ENCODE data around the gene MBTPS1. TPM values are rescaled to one million over a fixed set of nuclear protein-coding genes. Genes with fewer than 3 reads are reported as not detected.

MBTPS1 gene
- total and polyA plus RNA-seq, 5 donors, result 59.3 to 112 (median 97.4) TPM

- no peaks in the 10 kb centered on the region for H3K27me3 ChIP-seq (ENCODE audit: control insufficient read depth, insufficient read depth)
- H3K4me3 ChIP-seq (ENCODE audit: low read length), result peak within 1 kb of the TSS; percentile 96
- H3K27ac ChIP-seq (ENCODE audit: low read length), result peak within 1 kb of the TSS; percentile 53
- intact Hi-C loops (cut with DNase I), result no loop called here
- no peaks in the 10 kb centered on the region for H3K9me3 ChIP-seq (ENCODE audit: control insufficient read depth, low read length)
- DNase-seq, result peak; percentile 89 to 97 (median 96)
- peak; percentile 96 for ATAC-seq
- WGBS, result under 1% methylated on average over 89 of the region's 89 CpGs
- H3K4me1 ChIP-seq (ENCODE audit: control insufficient read depth, insufficient read depth, low read length), result no peaks in the 10 kb centered on the region
These were observed 28.3 kb upstream of the MBTPS1 start, which contains the start of the genes DNAAF1 and HSDL1 for GRCh38 chr16:84144859-84145639. Gene DNAAF1, plus strand, starts transcription at chr16:84145308. Its CDS starts 133 bp downstream, at chr16:84145441. Gene HSDL1, minus strand, starts transcription at chr16:84145177. Its CDS starts 13,856 bp downstream, at chr16:84131321.

GRCh38 chr16:84144209-84144858 lies 27.6 kb upstream of the MBTPS1 start:
- WGBS, result 3% methylated on average over 39 of the region's 39 CpGs
- Histone ChIP-seq H3K9me3 (ENCODE audit: control insufficient read depth, low read length) (no peaks in the 10 kb centered on the region), H3K4me1 (ENCODE audit: control insufficient read depth, insufficient read depth, low read length) (no peaks in the 10 kb centered on the region), H3K4me3 (ENCODE audit: low read length) (peak overlapping the region; percentile 96), H3K27me3 (ENCODE audit: control insufficient read depth, insufficient read depth) (no peaks in the 10 kb centered on the region), H3K27ac (ENCODE audit: low read length) (no peak overlapping the region)
- ATAC-seq (peak; percentile 30 to 53), DNase-seq (peak in 2 of 3 donors; percentile 63 to 66)
- intact Hi-C loops (cut with DNase I), result no loop called here

GRCh38 chr16:84143784-84144199 lies 27.1 kb upstream of the MBTPS1 start:
- H3K9me3 ChIP-seq (ENCODE audit: control insufficient read depth, low read length), result no peaks in the 10 kb centered on the region
- ATAC-seq (no peak), DNase-seq (no peak)
- intact Hi-C loops (cut with DNase I), result no loop called here
- no peaks in the 10 kb centered on the region for H3K4me1 ChIP-seq (ENCODE audit: control insufficient read depth, insufficient read depth, low read length)
- no peaks in the 10 kb centered on the region for H3K27me3 ChIP-seq (ENCODE audit: control insufficient read depth, insufficient read depth)
- peak overlapping the region; percentile 96 for H3K4me3 ChIP-seq (ENCODE audit: low read length)
- 34% methylated on average over 13 of the region's 13 CpGs for WGBS
- no peak overlapping the region for H3K27ac ChIP-seq (ENCODE audit: low read length)

DNA sequence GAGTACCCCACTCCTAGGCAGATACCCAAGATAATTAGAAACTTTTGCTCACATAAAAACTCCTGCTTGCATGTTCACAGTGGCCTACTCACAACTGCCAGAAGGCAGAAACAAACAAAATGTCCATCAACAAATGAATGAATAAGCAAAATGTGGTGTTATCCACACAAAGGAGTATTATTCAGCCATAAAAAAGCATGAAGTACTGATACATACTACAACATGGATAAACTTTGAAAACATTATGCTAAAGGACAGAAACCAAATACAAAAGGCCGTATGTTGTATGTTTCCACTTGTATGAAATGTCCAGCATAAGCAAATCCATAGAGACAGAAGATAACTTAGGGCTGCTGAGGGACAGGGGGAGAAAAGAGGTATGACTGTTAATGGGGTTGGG lies 26.3 kb upstream of the MBTPS1 start:
- DNase-seq, result no peak
- WGBS, result 93% methylated on average over 1 of the region's 1 CpG

GRCh38 chr16:84141143-84141670 lies 24.5 kb upstream of the MBTPS1 start:
- 72% methylated on average over 13 of the region's 13 CpGs for WGBS
- Histone ChIP-seq H3K27me3 (ENCODE audit: control insufficient read depth, insufficient read depth) (no peaks in the 10 kb centered on the region), H3K4me1 (ENCODE audit: control insufficient read depth, insufficient read depth, low read length) (no peaks in the 10 kb centered on the region), H3K9me3 (ENCODE audit: control insufficient read depth, low read length) (no peaks in the 10 kb centered on the region), H3K4me3 (ENCODE audit: low read length) (no peak overlapping the region), H3K27ac (ENCODE audit: low read length) (no peak overlapping the region)
- intact Hi-C loops (cut with DNase I), result no loop called here
- DNase-seq, result no peak
- no peak for ATAC-seq

More for the DNA sequence above, 26.3 kb upstream of the MBTPS1 start:
- intact Hi-C loops (cut with DNase I), result no loop called here
- Histone ChIP-seq H3K9me3 (ENCODE audit: control insufficient read depth, low read length) (no peaks in the 10 kb centered on the region), H3K27ac (ENCODE audit: low read length) (no peak overlapping the region), H3K4me3 (ENCODE audit: low read length) (no peak overlapping the region), H3K27me3 (ENCODE audit: control insufficient read depth, insufficient read depth) (no peaks in the 10 kb centered on the region), H3K4me1 (ENCODE audit: control insufficient read depth, insufficient read depth, low read length) (no peaks in the 10 kb centered on the region)
- no peak for ATAC-seq

DNA sequence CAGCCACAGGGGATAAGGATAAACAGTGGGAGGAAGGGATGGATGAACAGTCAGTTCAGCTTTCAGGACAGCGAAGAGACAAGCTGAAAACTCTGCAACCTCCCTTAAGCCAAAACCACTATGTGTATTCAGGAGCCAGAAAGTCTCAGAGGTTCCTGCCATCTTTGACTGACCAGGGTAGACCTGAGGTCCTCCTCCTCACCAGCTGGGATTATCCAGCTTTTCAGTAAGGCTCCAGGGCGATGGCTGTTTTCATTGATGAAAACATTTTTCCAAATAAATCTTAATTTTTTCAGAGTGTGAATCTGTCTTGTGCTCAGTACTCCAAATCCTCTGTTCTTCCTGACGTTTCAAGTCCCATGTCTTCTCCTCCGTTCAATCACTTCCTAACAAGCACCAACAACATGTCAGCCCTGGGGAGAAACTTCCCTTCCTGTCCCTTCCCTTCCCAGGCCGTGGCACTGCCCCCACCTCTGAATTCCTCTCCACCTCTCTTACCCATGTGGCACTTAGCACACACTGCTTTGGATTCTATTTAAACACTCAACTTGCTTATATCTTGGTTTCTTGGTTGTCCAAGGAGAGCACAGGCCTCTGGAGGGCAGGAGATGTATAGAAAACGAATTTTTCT lies 23.0 kb upstream of the MBTPS1 start:
- no peak for ATAC-seq
- DNase-seq, result no peak
- no peaks in the 10 kb centered on the region for H3K9me3 ChIP-seq (ENCODE audit: control insufficient read depth, low read length)
- no peaks in the 10 kb centered on the region for H3K27me3 ChIP-seq (ENCODE audit: control insufficient read depth, insufficient read depth)
- H3K27ac ChIP-seq (ENCODE audit: low read length), result peak overlapping the region; percentile 88
- H3K4me1 ChIP-seq (ENCODE audit: control insufficient read depth, insufficient read depth, low read length), result no peaks in the 10 kb centered on the region
- intact Hi-C loops (cut with DNase I), result no loop called here
- H3K4me3 ChIP-seq (ENCODE audit: low read length), result no peak overlapping the region
- 69% methylated on average over 6 of the region's 6 CpGs for WGBS

DNA sequence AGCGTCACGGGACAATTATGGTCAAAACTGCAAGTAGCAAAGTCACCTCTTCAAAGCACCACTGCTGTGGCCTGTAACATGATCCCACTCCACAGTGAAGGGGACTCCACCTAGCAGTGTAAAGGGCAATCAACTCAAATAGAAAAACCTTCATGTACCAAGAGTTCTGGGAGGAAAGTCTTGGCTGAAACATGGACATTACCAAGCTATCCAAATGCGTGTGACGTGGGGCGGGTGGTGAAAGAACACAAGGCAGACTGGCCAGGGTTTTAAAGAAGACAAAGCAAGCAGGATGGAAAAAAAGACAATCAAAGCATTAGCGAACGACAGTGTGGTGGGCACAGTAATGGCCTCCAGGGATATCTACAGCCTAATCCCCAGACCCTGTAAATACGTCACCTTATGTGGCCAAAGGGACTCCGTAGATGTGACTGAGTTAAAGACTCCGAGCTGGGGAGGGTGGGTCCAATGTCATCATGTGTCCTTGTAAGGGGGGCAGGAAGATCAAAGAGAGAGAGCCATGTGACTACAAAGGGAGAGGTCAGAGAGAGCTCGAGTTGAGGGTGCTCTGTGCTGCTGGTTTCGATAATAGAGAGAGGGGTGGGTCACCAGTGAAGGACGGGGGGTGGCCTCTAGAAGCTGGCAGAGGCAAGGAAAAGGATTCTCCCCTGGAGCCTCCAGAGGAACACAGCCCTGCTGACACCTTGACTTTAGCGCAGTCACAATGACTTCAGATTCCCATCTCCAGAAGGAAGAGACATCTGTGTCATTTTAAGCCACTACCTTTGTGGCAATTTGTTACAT lies 22.3 kb upstream of the MBTPS1 start:
- intact Hi-C loops (cut with DNase I), result no loop called here
- Histone ChIP-seq H3K9me3 (ENCODE audit: control insufficient read depth, low read length) (no peaks in the 10 kb centered on the region), H3K27me3 (ENCODE audit: control insufficient read depth, insufficient read depth) (no peaks in the 10 kb centered on the region), H3K4me1 (ENCODE audit: control insufficient read depth, insufficient read depth, low read length) (no peaks in the 10 kb centered on the region), H3K27ac (ENCODE audit: low read length) (peak overlapping the region; percentile 88), H3K4me3 (ENCODE audit: low read length) (no peak overlapping the region)
- WGBS, result 57% methylated on average over 14 of the region's 14 CpGs
- peak; percentile 74 to 81 for ATAC-seq
- peak in 2 of 3 donors; percentile 34 to 70 for DNase-seq

DNA sequence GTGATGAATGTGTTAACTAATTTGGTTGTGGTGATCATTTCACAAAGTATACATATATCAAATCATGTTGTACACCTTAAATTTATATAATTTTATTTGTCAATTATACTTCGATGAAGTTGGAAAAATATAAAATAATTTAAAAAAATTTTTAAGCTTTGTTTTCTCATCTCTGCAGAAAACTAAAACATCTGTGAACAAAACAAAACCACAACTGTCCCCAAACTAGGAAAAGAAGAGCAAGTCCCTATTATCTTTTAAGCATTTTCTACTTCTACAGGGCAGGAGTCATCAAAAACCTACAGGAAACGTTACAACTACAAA lies 21.7 kb upstream of the MBTPS1 start:
- Histone ChIP-seq H3K27ac (ENCODE audit: low read length) (peak overlapping the region; percentile 88), H3K4me1 (ENCODE audit: control insufficient read depth, insufficient read depth, low read length) (no peaks in the 10 kb centered on the region), H3K4me3 (ENCODE audit: low read length) (no peak overlapping the region), H3K9me3 (ENCODE audit: control insufficient read depth, low read length) (no peaks in the 10 kb centered on the region), H3K27me3 (ENCODE audit: control insufficient read depth, insufficient read depth) (no peaks in the 10 kb centered on the region)
- no peak for DNase-seq
- ATAC-seq, result no peak
- intact Hi-C loops (cut with DNase I), result no loop called here
- WGBS, result 59% methylated on average over 2 of the region's 2 CpGs

GRCh38 chr16:84137769-84138357 lies 21.1 kb upstream of the MBTPS1 start:
- H3K27ac ChIP-seq (ENCODE audit: low read length), result peak overlapping the region; percentile 30
- no peaks in the 10 kb centered on the region for H3K4me1 ChIP-seq (ENCODE audit: control insufficient read depth, insufficient read depth, low read length)
- ATAC-seq (no peak), DNase-seq (no peak)
- 75% methylated on average over 7 of the region's 7 CpGs for WGBS
- no peak overlapping the region for H3K4me3 ChIP-seq (ENCODE audit: low read length)
- intact Hi-C loops (cut with DNase I), result no loop called here
- H3K27me3 ChIP-seq (ENCODE audit: control insufficient read depth, insufficient read depth), result no peaks in the 10 kb centered on the region
- H3K9me3 ChIP-seq (ENCODE audit: control insufficient read depth, low read length), result no peaks in the 10 kb centered on the region

DNA sequence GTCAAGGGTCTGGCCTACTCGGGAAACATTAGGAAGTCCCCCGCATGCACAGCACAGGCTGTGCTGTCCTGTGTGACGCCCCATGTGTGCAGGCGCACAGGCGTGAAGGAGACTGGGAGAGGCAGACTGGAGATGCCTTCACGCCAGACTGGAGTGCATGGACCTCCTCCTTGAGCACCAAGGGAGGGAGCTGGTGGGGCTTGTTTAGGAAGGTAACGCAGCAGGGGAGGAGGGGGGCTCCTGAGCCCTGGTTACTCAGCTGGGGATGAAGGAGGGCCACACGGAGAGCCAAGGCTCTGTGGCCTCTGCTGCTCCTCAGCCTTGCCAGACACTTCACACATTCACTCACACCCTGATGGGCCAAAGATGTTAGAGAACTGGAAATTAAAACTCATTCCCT lies 20.5 kb upstream of the MBTPS1 start:
- Histone ChIP-seq H3K27me3 (ENCODE audit: control insufficient read depth, insufficient read depth) (no peaks in the 10 kb centered on the region), H3K4me3 (ENCODE audit: low read length) (no peak overlapping the region), H3K9me3 (ENCODE audit: control insufficient read depth, low read length) (no peaks in the 10 kb centered on the region), H3K27ac (ENCODE audit: low read length) (no peak overlapping the region), H3K4me1 (ENCODE audit: control insufficient read depth, insufficient read depth, low read length) (no peaks in the 10 kb centered on the region)
- DNase-seq (no peak), ATAC-seq (peak; percentile 10 to 35)
- intact Hi-C loops (cut with DNase I), result no loop called here
- WGBS, result 83% methylated on average over 8 of the region's 8 CpGs
